GM23338 (cell line): ENCODE results near the gene PRC1. TPM values are rescaled to one million over a fixed set of nuclear protein-coding genes. Genes with fewer than 3 reads are reported as not detected.

Source experiments
- ATAC-seq: fragments of 200-7000 bp; cut with Tn5 transposase; 3 replicates; pipeline ENCODE4 v1.9.1; 2020
- DNase-seq: peaks from one replicate; pipeline ENCODE4 v3.0.0-alpha.2; 2015; ENCODE audit warnings: low spot score
- H2AFZ ChIP-seq: fragments of 200-600 bp; sonication (generic); 2 replicates; pipeline ENCODE4 v1.8.0; 2016; ENCODE audit warnings: antibody characterized with exemption, mild to moderate bottlenecking, moderate library complexity
- H3F3A ChIP-seq: fragments of 200-600 bp; sonication (generic); replicated peaks from 2 replicates; pipeline ENCODE4 v1.8.0; 2017; ENCODE audit warnings: antibody characterized with exemption, mixed run types, low read depth
- H3K27ac ChIP-seq: fragments of 200-600 bp; sonication (generic); 2 replicates; pipeline ENCODE4 v1.6.1; 2016; ENCODE audit warnings: low read depth
- H3K27me3 ChIP-seq: fragments of 200-600 bp; sonication (generic); 2 replicates; pipeline ENCODE4 v1.8.0; 2016; ENCODE audit warnings: mild to moderate bottlenecking, mixed run types, moderate library complexity; ENCODE audit not compliant: insufficient read depth
- H3K36me3 ChIP-seq: fragments of 200-600 bp; sonication (generic); 2 replicates; pipeline ENCODE4 v1.8.0; 2016; ENCODE audit warnings: mild to moderate bottlenecking; ENCODE audit not compliant: insufficient read depth
- H3K4me1 ChIP-seq: fragments of 200-600 bp; sonication (generic); 2 replicates; pipeline ENCODE4 v1.8.0; 2016; ENCODE audit warnings: mild to moderate bottlenecking, moderate library complexity; ENCODE audit not compliant: insufficient read depth
- H3K4me2 ChIP-seq: fragments of 200-600 bp; sonication (generic); 2 replicates; pipeline ENCODE4 v1.7.1; 2017; ENCODE audit warnings: mixed run types
- H3K4me3 ChIP-seq: fragments of 200-600 bp; sonication (generic); 2 replicates; pipeline ENCODE4 v1.6.1; 2016; ENCODE audit warnings: mixed run types
- H3K79me2 ChIP-seq: fragments of 200-600 bp; sonication (generic); replicated peaks from 2 replicates; pipeline ENCODE4 v1.8.0; 2017; ENCODE audit warnings: mild to moderate bottlenecking; ENCODE audit not compliant: insufficient read depth
- H3K9me2 ChIP-seq: fragments of 200-600 bp; sonication (generic); 2 replicates; pipeline ENCODE4 v1.8.0; 2017; ENCODE audit not compliant: insufficient read depth
- H4K20me1 ChIP-seq: fragments of 200-600 bp; sonication (generic); replicated peaks from 2 replicates; pipeline ENCODE4 v1.8.0; 2017; ENCODE audit warnings: mild to moderate bottlenecking; ENCODE audit not compliant: insufficient read depth
- H3K27ac Mint-ChIP-seq: 2 replicates; pipeline ENCODE4 v1.8.0; 2020; ENCODE audit warnings: inconsistent platforms, mild to moderate bottlenecking, moderate library complexity, mixed read lengths
- H3K27me3 Mint-ChIP-seq: 3 replicates; pipeline ENCODE4 v1.8.0; 2022; ENCODE audit warnings: low read depth, mild to moderate bottlenecking, moderate library complexity, mixed read lengths, inconsistent platforms; ENCODE audit not compliant: insufficient read depth, poor library complexity
- H3K36me3 Mint-ChIP-seq: 3 replicates; pipeline ENCODE4 v1.8.0; 2021; ENCODE audit warnings: low read depth, mild to moderate bottlenecking, inconsistent platforms, moderate library complexity, mixed read lengths
- H3K4me1 Mint-ChIP-seq: 3 replicates; pipeline ENCODE4 v1.8.0; 2020; ENCODE audit warnings: mild to moderate bottlenecking, inconsistent platforms, mixed read lengths
- H3K4me3 Mint-ChIP-seq: 3 replicates; pipeline ENCODE4 v1.8.0; 2021; ENCODE audit warnings: moderate library complexity, mild to moderate bottlenecking, inconsistent platforms, mixed read lengths
- H3K9me3 Mint-ChIP-seq: 3 replicates; pipeline ENCODE4 v1.8.0; 2020; ENCODE audit warnings: moderate library complexity, mild to moderate bottlenecking, inconsistent platforms, mixed read lengths
- CREB1 ChIP-seq: fragments of 250-450 bp; sonication (Bioruptor Pico); IDR thresholded peaks from 2 replicates; pipeline ENCODE4 v1.5.0; 2020; ENCODE audit warnings: low read depth, mild to moderate bottlenecking, moderate library complexity
- CTCF ChIP-seq, 2 experiments: fragments of 200-600 bp in 1 of 2; sonication (generic) in 1 of 2; conservative IDR thresholded peaks; 2 replicates each; pipeline versions ENCODE4 v1.5.1 to v1.6.1; 2016 to 2017; ENCODE audit warnings: antibody characterized with exemption in 2 of 2, low read depth in 2 of 2, mild to moderate bottlenecking in 2 of 2, moderate library complexity in 1 of 2
- ETS1 ChIP-seq: IDR thresholded peaks from 2 replicates; pipeline ENCODE4 v1.6.1; 2016; ENCODE audit warnings: antibody characterized with exemption
- EZH2 ChIP-seq: fragments of 200-600 bp; sonication (generic); IDR thresholded peaks from one replicate; pipeline ENCODE4 v1.8.0; 2017; ENCODE audit warnings: antibody characterized with exemption, mild to moderate bottlenecking, low read depth; ENCODE audit not compliant: unreplicated experiment
- EZH2phosphoT487 ChIP-seq: fragments of 200-600 bp; sonication (generic); IDR thresholded peaks from one replicate; pipeline ENCODE4 v1.8.1; 2018; ENCODE audit warnings: antibody characterized with exemption; ENCODE audit not compliant: unreplicated experiment
- JUNB ChIP-seq: IDR thresholded peaks from one replicate; pipeline ENCODE4 v1.6.1; 2016; ENCODE audit warnings: antibody characterized with exemption; ENCODE audit not compliant: unreplicated experiment
- NANOG ChIP-seq: IDR thresholded peaks from 2 replicates; pipeline ENCODE4 v1.6.1; 2016; ENCODE audit warnings: antibody characterized with exemption, borderline replicate concordance
- POLR2AphosphoS5 ChIP-seq: IDR thresholded peaks from 2 replicates; pipeline ENCODE4 v1.6.1; 2016; ENCODE audit warnings: antibody characterized with exemption, low read depth
- REST ChIP-seq: IDR thresholded peaks from one replicate; pipeline ENCODE4 v1.6.1; 2018; ENCODE audit warnings: antibody characterized with exemption; ENCODE audit not compliant: unreplicated experiment
- STAT1 ChIP-seq: IDR thresholded peaks from one replicate; pipeline ENCODE4 v1.6.1; 2016; ENCODE audit warnings: antibody characterized with exemption; ENCODE audit not compliant: unreplicated experiment
- ZNF114 ChIP-seq: fragments of 250-450 bp; sonication (Bioruptor Pico); IDR thresholded peaks from 2 replicates; pipeline ENCODE4 v1.5.0; 2020; ENCODE audit warnings: mild to moderate bottlenecking, moderate library complexity
- ZNF331 ChIP-seq: fragments of 250-450 bp; sonication (Bioruptor Pico); IDR thresholded peaks from 2 replicates; pipeline ENCODE4 v1.5.0; 2020; ENCODE audit warnings: low read depth, mild to moderate bottlenecking, moderate library complexity
- ZNF462 ChIP-seq: fragments of 250-450 bp; sonication (Bioruptor Pico); IDR thresholded peaks from 2 replicates; pipeline ENCODE4 v1.5.0; 2020; ENCODE audit warnings: mild to moderate bottlenecking, moderate library complexity
- polyA plus RNA-seq: library from polyadenylated mRNA; unstranded; fragments of >200 nt; fragmentation: Nextera tagmentation; extraction: Ambion mirVana; gene quantifications from 2 replicates; pipeline ENCODE4 v1.2.1, GENCODE V29; 2016
- total RNA-seq: library from RNA; depleted of rRNA; stranded (reverse); fragments of >200 nt; shearing (Covaris generic); gene quantifications from 2 replicates; pipeline ENCODE4 v1.2.3, GENCODE V29; 2014

Gene PRC1
- total and polyA plus RNA-seq, 2 experiments from 2014 or later, result 102 to 150 TPM

GRCh38 chr15:90968434-90968833 lies 25.9 kb downstream of the PRC1 start:
- Mint-ChIP-seq H3K36me3 (peaks cover 80% of the 10 kb centered on the region), H3K4me1 (no peaks in the 10 kb centered on the region), H3K27ac (no peak overlapping the region), H3K27me3 (peaks cover 5% of the 10 kb centered on the region), H3K9me3 (no peaks in the 10 kb centered on the region), H3K4me3 (no peak overlapping the region)
- Histone ChIP-seq H3K27me3 (no peaks in the 10 kb centered on the region), H3K9me2 (no peaks in the 10 kb centered on the region), H4K20me1 (peaks cover 14% of the 10 kb centered on the region), H3K4me1 (no peaks in the 10 kb centered on the region), H3K4me3 (no peak overlapping the region), H3K36me3 (peaks cover 72% of the 10 kb centered on the region), H3K27ac (no peak overlapping the region), H3K4me2 (no peak overlapping the region), H2AFZ (no peak overlapping the region), H3F3A (peaks cover 6% of the 10 kb centered on the region; the same call in 1 of the 2 replicates), H3K79me2 (no peaks in the 10 kb centered on the region; the same call in 1 of the 2 replicates)
- DNase-seq (no peak), ATAC-seq (no peak)
- TF ChIP-seq POLR2AphosphoS5 (no peak), NANOG (no peak), EZH2phosphoT487 (no peak), CTCF (conservative IDR thresholded peaks at IDR 0.05; ENCODE audit: low read depth in 2 of 2) (no peak), ZNF462 (no peak), CREB1 (CRISPR knock-in tag) (no peak), ETS1 (no peak), ZNF331 (CRISPR knock-in tag) (no peak), STAT1 (no peak), REST (no peak), ZNF114 (CRISPR knock-in tag) (no peak), EZH2 (no peak), JUNB (no peak)
